Upper lobe of left lung (tissue), 4 donors: ENCODE results near the gene STX2.

ENCODE experiments used
- CTCF ChIP-seq, 6 experiments: fragments of 450-650 bp in 4 of 6; fragments of 200-600 bp in 2 of 6; sonication (generic) in 2 of 6; IDR thresholded peaks; one replicate each; pipeline ENCODE4 v1.5.1; 2016 to 2019; ENCODE audit warnings: antibody characterized with exemption in 6 of 6
- POLR2A ChIP-seq, 4 donors: fragments of 450-650 bp; IDR thresholded peaks; one replicate each; pipeline ENCODE4 v1.5.1; 2016 to 2017; ENCODE audit warnings: antibody characterized with exemption in 4 of 4, mild to moderate bottlenecking in 2 of 4
- POLR2AphosphoS5 ChIP-seq, 2 donors: sonication (generic); formaldehyde crosslinking; IDR thresholded peaks; one replicate each; pipeline ENCODE4 v1.5.1; 2017; ENCODE audit warnings: antibody characterized with exemption in 2 of 2

- TF ChIP-seq CTCF (IDR thresholded peaks at IDR 0.05) (no peak), POLR2A (IDR thresholded peaks at IDR 0.05) (no peak), POLR2AphosphoS5 (IDR thresholded peaks at IDR 0.05) (no peak)
These were observed 96.9 kb downstream of the STX2 start for GRCh38 chr12:130742112-130742511.
